K562 (cell line): ENCODE data around the gene ECM2.

Experiments used
- TF ChIP-seq, protein P1 (sequence below), 3 experiments: IDR thresholded peaks in 2 of 3; conservative IDR thresholded peaks in 1 of 3; 2 replicates each; pipeline ENCODE4 v1.5.1; 2011 to 2012; ENCODE audit warnings: low read length in 3 of 3, mild to moderate bottlenecking in 3 of 3, control low read depth in 2 of 3, improper control_type of control experiment in 1 of 3, inconsistent platforms in 1 of 3, low read depth in 1 of 3, mixed read lengths in 1 of 3, moderate library complexity in 1 of 3; ENCODE audit not compliant: insufficient read depth in 2 of 3
- TF ChIP-seq, protein P2 (sequence below), 2 experiments: fragments of 450-650 bp in 1 of 2; sonication (generic) in 1 of 2; formaldehyde crosslinking; conservative IDR thresholded peaks; 2 replicates each; pipeline versions ENCODE4 v1.4.0 to v1.8.1; 2020 to 2022; ENCODE audit warnings: mild to moderate bottlenecking in 1 of 2, missing genetic modification reagents in 1 of 2

DNA sequence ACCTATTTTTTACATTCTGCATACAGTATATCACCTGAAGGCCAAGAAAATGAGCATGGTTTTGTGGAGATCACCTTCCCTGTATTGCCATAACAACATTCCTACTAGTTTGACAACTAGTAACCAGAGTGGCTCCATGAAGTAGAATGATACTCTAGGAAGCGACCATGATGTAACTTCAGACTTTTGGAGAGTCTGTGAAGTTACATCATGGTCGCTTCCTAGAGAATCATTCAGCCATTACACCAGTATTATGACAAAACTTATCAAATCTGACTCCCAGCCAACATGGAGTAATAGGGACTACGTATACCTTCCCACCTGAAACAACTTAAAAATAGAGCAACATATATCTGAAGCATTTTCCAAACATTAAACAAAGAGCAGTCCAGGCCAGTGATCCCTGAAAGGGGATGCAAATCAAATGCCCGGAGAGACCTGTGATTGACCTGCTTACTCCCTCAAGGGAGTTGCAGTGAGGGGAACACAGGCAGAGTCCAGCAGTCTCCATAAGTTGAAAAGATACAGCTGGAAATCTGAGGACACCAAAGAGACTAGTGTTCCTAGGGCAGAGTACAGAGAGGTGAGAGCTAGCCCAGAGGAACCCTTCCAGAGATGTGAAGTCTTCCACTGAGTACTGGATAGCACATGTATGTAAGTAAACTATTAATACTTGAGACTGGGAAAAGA lies 7.8 kb downstream of the ECM2 start:
- TF ChIP-seq, protein P1, sequence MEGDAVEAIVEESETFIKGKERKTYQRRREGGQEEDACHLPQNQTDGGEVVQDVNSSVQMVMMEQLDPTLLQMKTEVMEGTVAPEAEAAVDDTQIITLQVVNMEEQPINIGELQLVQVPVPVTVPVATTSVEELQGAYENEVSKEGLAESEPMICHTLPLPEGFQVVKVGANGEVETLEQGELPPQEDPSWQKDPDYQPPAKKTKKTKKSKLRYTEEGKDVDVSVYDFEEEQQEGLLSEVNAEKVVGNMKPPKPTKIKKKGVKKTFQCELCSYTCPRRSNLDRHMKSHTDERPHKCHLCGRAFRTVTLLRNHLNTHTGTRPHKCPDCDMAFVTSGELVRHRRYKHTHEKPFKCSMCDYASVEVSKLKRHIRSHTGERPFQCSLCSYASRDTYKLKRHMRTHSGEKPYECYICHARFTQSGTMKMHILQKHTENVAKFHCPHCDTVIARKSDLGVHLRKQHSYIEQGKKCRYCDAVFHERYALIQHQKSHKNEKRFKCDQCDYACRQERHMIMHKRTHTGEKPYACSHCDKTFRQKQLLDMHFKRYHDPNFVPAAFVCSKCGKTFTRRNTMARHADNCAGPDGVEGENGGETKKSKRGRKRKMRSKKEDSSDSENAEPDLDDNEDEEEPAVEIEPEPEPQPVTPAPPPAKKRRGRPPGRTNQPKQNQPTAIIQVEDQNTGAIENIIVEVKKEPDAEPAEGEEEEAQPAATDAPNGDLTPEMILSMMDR (IDR thresholded peaks at IDR 0.05 in 2 of 3, conservative IDR thresholded peaks at IDR 0.05 in 1 of 3; ENCODE audit: insufficient read depth in 2 of 3, low read depth in 1 of 3, low read length in 3 of 3) = no peak
- TF ChIP-seq, protein P2, sequence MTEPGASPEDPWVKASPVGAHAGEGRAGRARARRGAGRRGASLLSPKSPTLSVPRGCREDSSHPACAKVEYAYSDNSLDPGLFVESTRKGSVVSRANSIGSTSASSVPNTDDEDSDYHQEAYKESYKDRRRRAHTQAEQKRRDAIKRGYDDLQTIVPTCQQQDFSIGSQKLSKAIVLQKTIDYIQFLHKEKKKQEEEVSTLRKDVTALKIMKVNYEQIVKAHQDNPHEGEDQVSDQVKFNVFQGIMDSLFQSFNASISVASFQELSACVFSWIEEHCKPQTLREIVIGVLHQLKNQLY (CRISPR knock-in tag; conservative IDR thresholded peaks at IDR 0.05) = no peak
